GM12892 (cell line): ENCODE results near the gene NAV2.

Experiments used
- DNase-seq: peaks from one replicate; pipeline ENCODE4 v3.0.0; 2011; ENCODE audit not compliant: insufficient read length
- FAIRE-seq: peaks from 2 replicates; lab custom pipeline; 2011; peaks lifted over from hg19 to GRCh38; lab: Jason Lieb, UNC
- POLR2A ChIP-seq: IDR thresholded peaks from 2 replicates; pipeline ENCODE4 v1.6.1; 2011; ENCODE audit warnings: low read depth, low read length, control low read depth
- POLR2AphosphoS5 ChIP-seq: IDR thresholded peaks from 2 replicates; pipeline ENCODE4 v1.6.1; 2011; ENCODE audit warnings: low read depth, low read length, control low read depth

Gene NAV2

DNA sequence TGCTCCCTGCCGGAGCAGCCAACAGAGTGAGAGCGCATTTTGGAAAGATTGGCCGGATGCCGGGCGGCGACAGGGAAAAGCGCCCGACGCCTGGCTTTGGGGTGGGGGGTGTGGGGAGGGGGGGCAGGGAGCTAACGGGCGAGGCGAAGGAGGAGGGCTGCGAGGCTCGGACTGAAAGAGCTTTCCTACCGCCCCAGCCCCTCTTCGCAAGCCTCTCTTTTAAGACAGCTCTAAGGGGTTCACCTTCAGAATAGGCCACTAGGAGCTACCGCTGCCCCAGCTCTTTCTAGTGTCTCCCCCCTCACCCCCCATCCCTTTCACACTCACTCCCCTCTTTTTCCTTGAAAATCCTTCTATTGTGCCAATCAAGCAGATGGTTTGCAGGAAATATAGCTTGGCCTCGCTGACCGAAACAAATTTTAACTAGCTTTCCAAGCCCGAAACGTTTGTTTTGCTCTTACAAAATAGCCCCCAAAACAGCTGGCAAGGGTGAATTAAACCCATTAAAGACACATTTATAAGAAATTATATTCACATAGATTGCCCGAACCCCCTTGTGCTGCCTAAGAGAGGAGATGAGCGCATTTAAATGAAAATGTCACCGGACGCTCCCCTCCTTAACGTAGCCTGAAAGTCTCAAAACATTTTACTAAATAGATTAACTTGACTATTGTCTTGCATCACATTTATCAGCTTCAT is 451.3 kb downstream of the NAV2 start:
- DNase-seq (no peak), FAIRE-seq (no peak)
- no peak for TF ChIP-seq POLR2A
- TF ChIP-seq POLR2AphosphoS5: no peak
